Neural progenitor cell (in vitro differentiated cells): ENCODE data around the gene POLK. TPM values are rescaled to one million over a fixed set of nuclear protein-coding genes. Genes with fewer than 3 reads are reported as not detected.
"Not testable (repeated sequence)": the region's sequence is repeated elsewhere in the genome, so short reads cannot be mapped to it uniquely, and the experiment has no call there.

ENCODE experiments used
- DNase-seq: peaks from one replicate; pipeline ENCODE4 v3.0.0-alpha.2; 2016; ENCODE audit warnings: low spot score
- H2AFZ ChIP-seq: fragments of 200-600 bp; sonication (generic); replicated peaks from 2 replicates; pipeline ENCODE4 v1.6.1; 2016; ENCODE audit warnings: antibody characterized with exemption
- H3F3A ChIP-seq: fragments of 200-600 bp; sonication (generic); 2 replicates; pipeline ENCODE4 v1.6.1; 2016; ENCODE audit warnings: antibody characterized with exemption, low read depth
- H3K27ac ChIP-seq: fragments of 200-600 bp; sonication (generic); 2 replicates; pipeline ENCODE4 v1.5.1; 2016; ENCODE audit warnings: mild to moderate bottlenecking
- H3K27me3 ChIP-seq: fragments of 200-600 bp; sonication (generic); 2 replicates; pipeline ENCODE4 v1.6.1; 2016; ENCODE audit warnings: mild to moderate bottlenecking, moderate library complexity
- H3K36me3 ChIP-seq: fragments of 200-600 bp; sonication (generic); 2 replicates; pipeline ENCODE4 v1.5.1; 2016
- H3K4me1 ChIP-seq: fragments of 200-600 bp; sonication (generic); 2 replicates; pipeline ENCODE4 v1.6.1; 2016; ENCODE audit warnings: mixed run types
- H3K4me2 ChIP-seq: fragments of 200-600 bp; sonication (generic); 2 replicates; pipeline ENCODE4 v1.6.1; 2016
- H3K4me3 ChIP-seq: fragments of 200-600 bp; sonication (generic); 2 replicates; pipeline ENCODE4 v1.5.1; 2016
- H3K79me2 ChIP-seq: fragments of 200-600 bp; sonication (generic); 2 replicates; pipeline ENCODE4 v1.6.1; 2016; ENCODE audit warnings: low read depth
- H3K9ac ChIP-seq: fragments of 200-600 bp; sonication (generic); 2 replicates; pipeline ENCODE4 v1.6.1; 2016
- H3K9me3 ChIP-seq: fragments of 200-600 bp; sonication (generic); 2 replicates; pipeline ENCODE4 v1.5.1; 2016; ENCODE audit warnings: low read depth
- H4K20me1 ChIP-seq: fragments of 200-600 bp; sonication (generic); 2 replicates; pipeline ENCODE4 v1.6.1; 2016; ENCODE audit warnings: low read depth
- H3K27ac Mint-ChIP-seq: 3 replicates; pipeline ENCODE4 v1.8.0; 2021; ENCODE audit warnings: mixed read lengths
- H3K27me3 Mint-ChIP-seq: 2 replicates; pipeline ENCODE4 v1.8.0; 2022; ENCODE audit warnings: low read depth, mild to moderate bottlenecking, inconsistent platforms, moderate library complexity, mixed read lengths; ENCODE audit not compliant: insufficient read depth
- H3K36me3 Mint-ChIP-seq: 3 replicates; pipeline ENCODE4 v1.8.0; 2021; ENCODE audit warnings: mixed read lengths
- H3K4me1 Mint-ChIP-seq: 3 replicates; pipeline ENCODE4 v1.8.0; 2021; ENCODE audit warnings: mixed read lengths
- H3K4me3 Mint-ChIP-seq: 3 replicates; pipeline ENCODE4 v1.8.0; 2021; ENCODE audit warnings: mild to moderate bottlenecking, moderate library complexity, mixed read lengths
- H3K9me3 Mint-ChIP-seq: 3 replicates; pipeline ENCODE4 v1.8.0; 2020; ENCODE audit warnings: mixed read lengths
- EZH2 ChIP-seq: fragments of 200-600 bp; sonication (generic); IDR thresholded peaks from 2 replicates; pipeline ENCODE4 v1.6.1; 2017; ENCODE audit warnings: antibody characterized with exemption, mild to moderate bottlenecking, moderate library complexity
- EZH2phosphoT487 ChIP-seq: fragments of 200-600 bp; sonication (generic); IDR thresholded peaks from 2 replicates; pipeline ENCODE4 v1.6.1; 2017; ENCODE audit warnings: antibody characterized with exemption
- total RNA-seq: library from RNA; depleted of rRNA; stranded (reverse); fragments of >200 nt; gene quantifications from 2 replicates; pipeline ENCODE4 v1.2.3, GENCODE V29; 2015; ENCODE audit warnings: low replicate concordance
- TF ChIP-seq, protein P1 (sequence below): fragments of 200-600 bp; sonication (generic); IDR thresholded peaks from 2 replicates; pipeline ENCODE4 v1.5.1; 2017; ENCODE audit warnings: antibody characterized with exemption, mild to moderate bottlenecking

The POLK gene
- total RNA-seq, 1 donor from 2014 or later: 30.9 TPM

DNA sequence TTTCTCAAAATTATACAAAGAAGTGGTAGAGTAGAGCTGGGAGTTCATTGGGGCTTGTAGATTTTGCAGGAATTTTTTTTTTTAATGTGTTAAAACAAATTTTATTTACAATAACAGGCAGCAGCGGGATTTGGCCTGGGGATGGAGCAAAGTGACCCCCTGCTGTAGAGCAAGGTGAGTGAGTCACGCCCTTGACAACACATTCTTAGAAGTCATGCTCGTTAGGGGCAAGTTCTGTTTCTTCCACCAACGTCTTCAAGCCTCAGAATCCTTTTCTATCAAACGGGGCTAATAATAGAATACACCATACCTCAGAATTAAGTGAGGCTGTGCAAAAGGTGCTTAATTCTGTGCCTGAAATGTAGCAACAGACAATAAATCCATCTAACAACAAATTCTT is 98.5 kb downstream of the POLK start:
- H3K36me3 Mint-ChIP-seq: peaks cover 4% of the 10 kb centered on the region
- TF ChIP-seq EZH2phosphoT487 (no peak), EZH2 (no peak)
- TF ChIP-seq, protein P1, sequence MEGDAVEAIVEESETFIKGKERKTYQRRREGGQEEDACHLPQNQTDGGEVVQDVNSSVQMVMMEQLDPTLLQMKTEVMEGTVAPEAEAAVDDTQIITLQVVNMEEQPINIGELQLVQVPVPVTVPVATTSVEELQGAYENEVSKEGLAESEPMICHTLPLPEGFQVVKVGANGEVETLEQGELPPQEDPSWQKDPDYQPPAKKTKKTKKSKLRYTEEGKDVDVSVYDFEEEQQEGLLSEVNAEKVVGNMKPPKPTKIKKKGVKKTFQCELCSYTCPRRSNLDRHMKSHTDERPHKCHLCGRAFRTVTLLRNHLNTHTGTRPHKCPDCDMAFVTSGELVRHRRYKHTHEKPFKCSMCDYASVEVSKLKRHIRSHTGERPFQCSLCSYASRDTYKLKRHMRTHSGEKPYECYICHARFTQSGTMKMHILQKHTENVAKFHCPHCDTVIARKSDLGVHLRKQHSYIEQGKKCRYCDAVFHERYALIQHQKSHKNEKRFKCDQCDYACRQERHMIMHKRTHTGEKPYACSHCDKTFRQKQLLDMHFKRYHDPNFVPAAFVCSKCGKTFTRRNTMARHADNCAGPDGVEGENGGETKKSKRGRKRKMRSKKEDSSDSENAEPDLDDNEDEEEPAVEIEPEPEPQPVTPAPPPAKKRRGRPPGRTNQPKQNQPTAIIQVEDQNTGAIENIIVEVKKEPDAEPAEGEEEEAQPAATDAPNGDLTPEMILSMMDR: no peak
- Histone ChIP-seq H3K27ac (no peak overlapping the region), H3K4me3 (peak overlapping the region; percentile 64), H3K36me3 (no peaks in the 10 kb centered on the region), H3K9ac (no peak overlapping the region), H3K27me3 (peaks cover 9% of the 10 kb centered on the region), H4K20me1 (no peaks in the 10 kb centered on the region), H3K4me2 (peak overlapping the region; percentile 89), H2AFZ (no peak overlapping the region), H3F3A (peaks cover 21% of the 10 kb centered on the region), H3K9me3 (no peaks in the 10 kb centered on the region), H3K79me2 (no peaks in the 10 kb centered on the region), H3K4me1 (peaks cover 8% of the 10 kb centered on the region)
- H3K27me3 Mint-ChIP-seq: peaks cover 9% of the 10 kb centered on the region
- no peak for DNase-seq
- no peaks in the 10 kb centered on the region for H3K9me3 Mint-ChIP-seq
- H3K4me3 Mint-ChIP-seq: peak overlapping the region; percentile 23
- peaks cover 20% of the 10 kb centered on the region for H3K4me1 Mint-ChIP-seq
- no peak overlapping the region for H3K27ac Mint-ChIP-seq

DNA sequence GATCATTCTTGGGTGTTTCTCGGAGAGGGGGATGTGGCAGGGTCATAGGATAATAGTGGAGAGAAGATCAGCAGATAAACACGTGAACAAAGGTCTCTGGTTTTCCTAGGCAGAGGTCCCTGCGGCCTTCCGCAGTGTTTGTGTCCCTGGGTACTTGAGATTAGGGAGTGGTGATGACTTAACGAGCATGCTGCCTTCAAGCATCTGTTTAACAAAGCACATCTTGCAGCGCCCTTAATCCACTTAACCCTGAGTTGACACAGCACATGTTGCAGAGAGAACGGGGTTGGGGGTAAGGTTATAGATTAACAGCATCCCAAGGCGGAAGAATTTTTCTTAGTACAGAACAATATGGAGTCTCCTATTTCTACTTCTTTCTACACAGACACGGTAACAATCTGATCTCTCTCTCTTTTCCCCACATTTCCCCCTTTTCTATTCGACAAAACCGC is 99.2 kb downstream of the POLK start:
- not testable (repeated sequence) for H3K9ac ChIP-seq
- peak; percentile 66 for DNase-seq

DNA sequence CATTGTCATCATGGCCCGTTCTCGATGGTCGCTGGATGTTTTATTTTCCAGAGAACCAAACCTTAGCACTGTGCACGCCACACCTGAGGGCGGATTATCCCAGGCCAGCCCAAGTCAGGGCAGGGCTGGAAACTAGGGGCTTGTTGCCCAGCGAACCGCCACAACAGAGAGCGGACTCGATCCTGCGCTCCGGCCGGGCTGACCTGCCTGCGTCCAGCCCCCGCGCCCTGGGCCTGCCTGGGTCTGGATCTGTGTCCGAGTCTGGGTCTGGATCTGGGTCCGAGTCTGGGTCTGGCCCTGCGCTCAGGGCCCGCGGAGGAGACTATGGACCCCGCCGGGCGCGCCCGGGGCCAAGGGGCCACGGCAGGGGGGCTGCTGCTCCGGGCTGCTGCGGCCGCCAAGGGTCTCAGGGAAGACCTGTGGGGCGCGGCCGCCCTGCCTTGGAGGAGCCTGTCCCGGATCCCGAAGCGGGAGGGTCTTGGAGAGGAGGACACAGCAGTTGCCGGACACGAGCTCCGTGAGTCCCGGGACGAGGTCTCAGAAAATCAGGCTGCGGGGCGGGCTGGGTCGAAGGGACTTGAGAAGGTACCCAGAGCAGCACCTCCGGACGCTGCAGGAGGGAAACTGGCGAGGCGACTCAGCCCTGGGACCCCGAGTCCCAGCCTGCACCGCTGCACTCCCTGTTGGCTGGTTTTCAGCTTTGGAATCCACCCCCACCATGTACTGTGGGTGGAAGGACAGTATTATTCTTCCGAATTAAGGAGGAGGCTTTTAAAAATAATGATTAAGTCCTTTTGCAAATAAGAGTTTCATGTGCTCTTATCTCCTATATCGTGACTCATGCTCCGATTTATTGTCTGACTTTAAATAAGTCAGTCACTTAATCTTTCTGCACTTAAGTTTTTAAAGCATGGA is 99.9 kb downstream of the POLK start, which contains the start of gene ANKDD1B:
ANKDD1B (plus strand) TSS at position 143 of the 915 bp plus-strand sequence; CDS start at position 325, 182 bp downstream.
- Mint-ChIP-seq H3K9me3 (no peaks in the 10 kb centered on the region), H3K27me3 (peaks cover 9% of the 10 kb centered on the region), H3K36me3 (peaks cover 4% of the 10 kb centered on the region), H3K4me1 (peaks cover 24% of the 10 kb centered on the region), H3K27ac (no peak within 1 kb of the TSS), H3K4me3 (peak within 1 kb of the TSS; percentile 82)
- peaks cover 9% of the 10 kb centered on the region for H3K27me3 ChIP-seq
- H3K9me3 ChIP-seq: no peaks in the 10 kb centered on the region
- H3K4me3 ChIP-seq: peak within 1 kb of the TSS; percentile 64
- no peak within 1 kb of the TSS for H3K9ac ChIP-seq
- peak within 1 kb of the TSS; percentile 89 for H3K4me2 ChIP-seq
- DNase-seq: peak; percentile 65
- no peak for TF ChIP-seq EZH2phosphoT487
- peak; percentile 26 for TF ChIP-seq EZH2
- H3K27ac ChIP-seq: no peak within 1 kb of the TSS
- peak within 1 kb of the TSS; percentile 73 for H2AFZ ChIP-seq
- peaks cover 22% of the 10 kb centered on the region for H3F3A ChIP-seq
- H3K4me1 ChIP-seq: peaks cover 15% of the 10 kb centered on the region
- no peaks in the 10 kb centered on the region for H3K36me3 ChIP-seq
- no peaks in the 10 kb centered on the region for H3K79me2 ChIP-seq
- no peaks in the 10 kb centered on the region for H4K20me1 ChIP-seq

More for the DNA sequence above, 99.2 kb downstream of the POLK start:
- H4K20me1 ChIP-seq, H3K4me1 ChIP-seq, H3K79me2 ChIP-seq, H3K27me3 ChIP-seq, H3K27ac ChIP-seq, H3K36me3 ChIP-seq, H3K36me3 Mint-ChIP-seq, H3K27me3 Mint-ChIP-seq, H3K9me3 ChIP-seq, H3K27ac Mint-ChIP-seq, H3K9me3 Mint-ChIP-seq: not testable (repeated sequence)
- peak overlapping the region; percentile 82 for H3K4me3 Mint-ChIP-seq
- H3K4me1 Mint-ChIP-seq: peaks cover 17% of the 10 kb centered on the region
- Histone ChIP-seq H3K4me3 (peak overlapping the region; percentile 64), H3F3A (peaks cover 21% of the 10 kb centered on the region), H2AFZ (peak overlapping the region; percentile 73), H3K4me2 (peak overlapping the region; percentile 89)
- peak; percentile 38 for TF ChIP-seq EZH2phosphoT487

DNA sequence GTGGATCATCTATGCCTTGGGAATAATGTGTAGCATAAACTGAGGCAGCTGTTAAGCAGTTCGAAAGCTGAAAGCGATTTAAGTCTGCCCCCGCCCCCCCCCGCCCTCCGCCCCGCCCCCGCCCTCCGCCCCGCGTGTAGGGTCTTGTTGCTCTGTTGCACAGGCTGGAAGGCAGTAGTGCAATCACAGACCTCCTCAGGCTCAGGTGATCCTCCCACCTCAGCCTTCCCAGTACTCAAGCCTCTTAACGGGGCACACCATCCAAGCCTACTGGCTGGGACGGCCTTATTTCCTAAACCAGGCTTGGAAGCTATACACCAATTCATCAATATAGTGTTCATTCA is 100.5 kb downstream of the POLK start:
- H3K27me3 ChIP-seq: peaks cover 9% of the 10 kb centered on the region
- no peaks in the 10 kb centered on the region for H4K20me1 ChIP-seq
- no peaks in the 10 kb centered on the region for H3K9me3 ChIP-seq
- H2AFZ ChIP-seq: no peak overlapping the region
- peak; percentile 11 for DNase-seq
- H3K9ac ChIP-seq: no peak overlapping the region
- H3K36me3 ChIP-seq: no peaks in the 10 kb centered on the region
- TF ChIP-seq, protein P1: no peak
- no peak for TF ChIP-seq EZH2
- no peak for TF ChIP-seq EZH2phosphoT487
- H3K4me2 ChIP-seq: peak overlapping the region; percentile 89
- H3K4me1 ChIP-seq: peaks cover 21% of the 10 kb centered on the region
- H3K79me2 ChIP-seq: no peaks in the 10 kb centered on the region
- no peak overlapping the region for H3K27ac Mint-ChIP-seq
- H3K4me3 Mint-ChIP-seq: peak overlapping the region; percentile 70
- H3K36me3 Mint-ChIP-seq: no peaks in the 10 kb centered on the region
- H3K27me3 Mint-ChIP-seq: peaks cover 9% of the 10 kb centered on the region
- H3K27ac ChIP-seq: no peak overlapping the region
- peaks cover 22% of the 10 kb centered on the region for H3F3A ChIP-seq
- no peaks in the 10 kb centered on the region for H3K9me3 Mint-ChIP-seq
- peak overlapping the region; percentile 64 for H3K4me3 ChIP-seq
- H3K4me1 Mint-ChIP-seq: peaks cover 27% of the 10 kb centered on the region
